GM23338 (cell line): Measurements from ENCODE around the gene PIAS4.

ENCODE experiments used
- CREB1 ChIP-seq: fragments of 250-450 bp; sonication (Bioruptor Pico); IDR thresholded peaks from 2 replicates; pipeline ENCODE4 v1.5.0; 2020; ENCODE audit warnings: low read depth, mild to moderate bottlenecking, moderate library complexity
- CTCF ChIP-seq, 2 experiments: fragments of 200-600 bp in 1 of 2; sonication (generic) in 1 of 2; conservative IDR thresholded peaks; 2 replicates each; pipeline versions ENCODE4 v1.5.1 to v1.6.1; 2016 to 2017; ENCODE audit warnings: antibody characterized with exemption in 2 of 2, low read depth in 2 of 2, mild to moderate bottlenecking in 2 of 2, moderate library complexity in 1 of 2
- ETS1 ChIP-seq: IDR thresholded peaks from 2 replicates; pipeline ENCODE4 v1.6.1; 2016; ENCODE audit warnings: antibody characterized with exemption
- EZH2 ChIP-seq: fragments of 200-600 bp; sonication (generic); IDR thresholded peaks from one replicate; pipeline ENCODE4 v1.8.0; 2017; ENCODE audit warnings: antibody characterized with exemption, mild to moderate bottlenecking, low read depth; ENCODE audit not compliant: unreplicated experiment
- EZH2phosphoT487 ChIP-seq: fragments of 200-600 bp; sonication (generic); IDR thresholded peaks from one replicate; pipeline ENCODE4 v1.8.1; 2018; ENCODE audit warnings: antibody characterized with exemption; ENCODE audit not compliant: unreplicated experiment
- JUNB ChIP-seq: IDR thresholded peaks from one replicate; pipeline ENCODE4 v1.6.1; 2016; ENCODE audit warnings: antibody characterized with exemption; ENCODE audit not compliant: unreplicated experiment
- NANOG ChIP-seq: IDR thresholded peaks from 2 replicates; pipeline ENCODE4 v1.6.1; 2016; ENCODE audit warnings: antibody characterized with exemption, borderline replicate concordance
- POLR2AphosphoS5 ChIP-seq: IDR thresholded peaks from 2 replicates; pipeline ENCODE4 v1.6.1; 2016; ENCODE audit warnings: antibody characterized with exemption, low read depth
- REST ChIP-seq: IDR thresholded peaks from one replicate; pipeline ENCODE4 v1.6.1; 2018; ENCODE audit warnings: antibody characterized with exemption; ENCODE audit not compliant: unreplicated experiment
- ZNF114 ChIP-seq: fragments of 250-450 bp; sonication (Bioruptor Pico); IDR thresholded peaks from 2 replicates; pipeline ENCODE4 v1.5.0; 2020; ENCODE audit warnings: mild to moderate bottlenecking, moderate library complexity
- ZNF462 ChIP-seq: fragments of 250-450 bp; sonication (Bioruptor Pico); IDR thresholded peaks from 2 replicates; pipeline ENCODE4 v1.5.0; 2020; ENCODE audit warnings: mild to moderate bottlenecking, moderate library complexity

DNA sequence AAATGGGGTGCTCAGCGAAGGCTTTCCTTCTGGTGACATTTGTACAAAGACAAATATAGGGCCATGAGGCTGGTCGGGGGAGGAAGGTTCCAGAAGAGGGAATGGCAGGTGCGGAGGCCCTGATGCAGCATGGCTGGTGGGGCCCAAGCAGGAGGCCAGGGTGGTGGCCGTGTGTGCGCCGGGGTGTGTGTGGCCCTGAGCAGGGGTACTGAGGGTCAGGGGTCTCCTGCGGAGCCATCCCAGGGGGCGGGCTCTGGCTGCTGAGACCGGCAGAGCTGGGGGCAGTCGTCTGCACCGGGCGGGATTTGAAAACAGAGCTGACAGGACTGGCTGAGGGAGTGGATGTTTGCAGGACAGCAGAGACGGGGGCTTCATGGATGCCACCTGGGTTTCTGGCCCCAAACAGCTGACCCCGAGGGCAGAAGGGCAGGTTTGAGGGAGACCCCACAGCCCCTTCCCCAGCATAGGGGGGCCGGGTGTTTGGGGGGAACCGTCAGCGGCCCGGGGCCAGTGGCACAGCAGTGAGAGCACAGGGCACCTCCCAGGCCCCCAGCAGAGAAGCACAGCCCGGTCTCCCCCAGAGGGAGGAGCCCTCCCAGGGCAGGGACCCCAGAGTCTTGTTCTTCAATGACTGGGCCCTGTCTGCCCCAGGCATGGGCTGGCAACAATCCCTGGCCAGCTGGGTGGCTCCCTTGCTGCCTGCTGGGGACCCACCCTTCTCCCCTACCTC lies 11.4 kb downstream of the PIAS4 start:
- no peak for TF ChIP-seq CTCF (conservative IDR thresholded peaks at IDR 0.05; ENCODE audit: low read depth in 2 of 2)
- TF ChIP-seq EZH2: no peak
- TF ChIP-seq POLR2AphosphoS5: no peak
- TF ChIP-seq EZH2phosphoT487: no peak
- no peak for TF ChIP-seq REST
- no peak for TF ChIP-seq ZNF462 (CRISPR knock-in tag)
- TF ChIP-seq NANOG: no peak
- no peak for TF ChIP-seq JUNB
- no peak for TF ChIP-seq CREB1 (CRISPR knock-in tag)
- no peak for TF ChIP-seq ETS1
- no peak for TF ChIP-seq ZNF114 (CRISPR knock-in tag)
